ENCODE results near the gene TNFSF8.

The TNFSF8 gene

DNA sequence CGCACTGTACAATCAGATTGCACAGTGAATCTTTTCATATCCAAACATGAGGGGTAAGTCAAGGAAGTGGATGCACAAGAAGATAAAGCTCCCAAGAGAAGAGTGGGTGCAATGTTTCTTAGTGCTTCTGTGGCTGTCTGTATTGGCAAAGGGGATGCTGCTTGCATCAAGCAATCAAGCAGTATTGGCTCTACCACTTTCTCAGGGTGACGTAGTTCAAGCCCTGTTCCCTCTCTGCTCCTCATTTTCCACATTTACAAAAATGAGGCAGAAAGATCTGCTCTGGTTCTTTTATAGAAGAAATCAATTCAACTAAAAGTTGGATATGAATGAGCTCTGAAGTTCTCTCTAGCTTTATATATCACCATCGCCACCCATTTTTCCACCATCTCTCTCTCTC, 2.3 kb downstream of the TNFSF8 start:
- TF ChIP-seq ESRRG (CRISPR knock-in tag; IDR thresholded peaks at IDR 0.05) (no peak), ARNTL (CRISPR knock-in tag; IDR thresholded peaks at IDR 0.05; ENCODE audit: borderline replicate concordance, low read depth) (no peak), TCF4 (CRISPR knock-in tag; IDR thresholded peaks at IDR 0.05; ENCODE audit: borderline replicate concordance) (no peak), ZNF70 (CRISPR knock-in tag; IDR thresholded peaks at IDR 0.05) (no peak), RARB (CRISPR knock-in tag; IDR thresholded peaks at IDR 0.05) (no peak), OSR1 (CRISPR knock-in tag; IDR thresholded peaks at IDR 0.05) (no peak), BACH2 (CRISPR knock-in tag; IDR thresholded peaks at IDR 0.05; ENCODE audit: borderline replicate concordance) (no peak), PPARA (CRISPR knock-in tag; IDR thresholded peaks at IDR 0.05; ENCODE audit: borderline replicate concordance) (no peak), ZNF565 (CRISPR knock-in tag; conservative IDR thresholded peaks at IDR 0.05; ENCODE audit: low read depth) (no peak), SNAI2 (CRISPR knock-in tag; IDR thresholded peaks at IDR 0.05) (no peak), ISL1 (CRISPR knock-in tag; IDR thresholded peaks at IDR 0.05) (no peak), ZFP30 (CRISPR knock-in tag; IDR thresholded peaks at IDR 0.05) (no peak), TOX (CRISPR knock-in tag; IDR thresholded peaks at IDR 0.05; ENCODE audit: borderline replicate concordance) (no peak), GLIS3 (CRISPR knock-in tag; IDR thresholded peaks at IDR 0.05) (no peak), ZFP3 (CRISPR knock-in tag; IDR thresholded peaks at IDR 0.05) (no peak)
- TF ChIP-seq, protein P1, sequence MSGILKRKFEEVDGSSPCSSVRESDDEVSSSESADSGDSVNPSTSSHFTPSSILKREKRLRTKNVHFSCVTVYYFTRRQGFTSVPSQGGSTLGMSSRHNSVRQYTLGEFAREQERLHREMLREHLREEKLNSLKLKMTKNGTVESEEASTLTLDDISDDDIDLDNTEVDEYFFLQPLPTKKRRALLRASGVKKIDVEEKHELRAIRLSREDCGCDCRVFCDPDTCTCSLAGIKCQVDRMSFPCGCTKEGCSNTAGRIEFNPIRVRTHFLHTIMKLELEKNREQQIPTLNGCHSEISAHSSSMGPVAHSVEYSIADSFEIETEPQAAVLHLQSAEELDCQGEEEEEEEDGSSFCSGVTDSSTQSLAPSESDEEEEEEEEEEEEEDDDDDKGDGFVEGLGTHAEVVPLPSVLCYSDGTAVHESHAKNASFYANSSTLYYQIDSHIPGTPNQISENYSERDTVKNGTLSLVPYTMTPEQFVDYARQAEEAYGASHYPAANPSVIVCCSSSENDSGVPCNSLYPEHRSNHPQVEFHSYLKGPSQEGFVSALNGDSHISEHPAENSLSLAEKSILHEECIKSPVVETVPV (CRISPR knock-in tag; IDR thresholded peaks at IDR 0.05): no peak
- TF ChIP-seq, protein P2, sequence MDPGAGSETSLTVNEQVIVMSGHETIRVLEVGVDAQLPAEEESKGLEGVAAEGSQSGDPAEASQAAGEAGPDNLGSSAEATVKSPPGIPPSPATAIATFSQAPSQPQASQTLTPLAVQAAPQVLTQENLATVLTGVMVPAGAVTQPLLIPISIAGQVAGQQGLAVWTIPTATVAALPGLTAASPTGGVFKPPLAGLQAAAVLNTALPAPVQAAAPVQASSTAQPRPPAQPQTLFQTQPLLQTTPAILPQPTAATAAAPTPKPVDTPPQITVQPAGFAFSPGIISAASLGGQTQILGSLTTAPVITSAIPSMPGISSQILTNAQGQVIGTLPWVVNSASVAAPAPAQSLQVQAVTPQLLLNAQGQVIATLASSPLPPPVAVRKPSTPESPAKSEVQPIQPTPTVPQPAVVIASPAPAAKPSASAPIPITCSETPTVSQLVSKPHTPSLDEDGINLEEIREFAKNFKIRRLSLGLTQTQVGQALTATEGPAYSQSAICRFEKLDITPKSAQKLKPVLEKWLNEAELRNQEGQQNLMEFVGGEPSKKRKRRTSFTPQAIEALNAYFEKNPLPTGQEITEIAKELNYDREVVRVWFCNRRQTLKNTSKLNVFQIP (CRISPR knock-in tag; IDR thresholded peaks at IDR 0.05; ENCODE audit: borderline replicate concordance, low read depth): no peak
- TF ChIP-seq, protein P3, sequence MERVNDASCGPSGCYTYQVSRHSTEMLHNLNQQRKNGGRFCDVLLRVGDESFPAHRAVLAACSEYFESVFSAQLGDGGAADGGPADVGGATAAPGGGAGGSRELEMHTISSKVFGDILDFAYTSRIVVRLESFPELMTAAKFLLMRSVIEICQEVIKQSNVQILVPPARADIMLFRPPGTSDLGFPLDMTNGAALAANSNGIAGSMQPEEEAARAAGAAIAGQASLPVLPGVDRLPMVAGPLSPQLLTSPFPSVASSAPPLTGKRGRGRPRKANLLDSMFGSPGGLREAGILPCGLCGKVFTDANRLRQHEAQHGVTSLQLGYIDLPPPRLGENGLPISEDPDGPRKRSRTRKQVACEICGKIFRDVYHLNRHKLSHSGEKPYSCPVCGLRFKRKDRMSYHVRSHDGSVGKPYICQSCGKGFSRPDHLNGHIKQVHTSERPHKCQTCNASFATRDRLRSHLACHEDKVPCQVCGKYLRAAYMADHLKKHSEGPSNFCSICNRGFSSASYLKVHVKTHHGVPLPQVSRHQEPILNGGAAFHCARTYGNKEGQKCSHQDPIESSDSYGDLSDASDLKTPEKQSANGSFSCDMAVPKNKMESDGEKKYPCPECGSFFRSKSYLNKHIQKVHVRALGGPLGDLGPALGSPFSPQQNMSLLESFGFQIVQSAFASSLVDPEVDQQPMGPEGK (CRISPR knock-in tag; IDR thresholded peaks at IDR 0.05; ENCODE audit: borderline replicate concordance): no peak
- TF ChIP-seq, protein P4, sequence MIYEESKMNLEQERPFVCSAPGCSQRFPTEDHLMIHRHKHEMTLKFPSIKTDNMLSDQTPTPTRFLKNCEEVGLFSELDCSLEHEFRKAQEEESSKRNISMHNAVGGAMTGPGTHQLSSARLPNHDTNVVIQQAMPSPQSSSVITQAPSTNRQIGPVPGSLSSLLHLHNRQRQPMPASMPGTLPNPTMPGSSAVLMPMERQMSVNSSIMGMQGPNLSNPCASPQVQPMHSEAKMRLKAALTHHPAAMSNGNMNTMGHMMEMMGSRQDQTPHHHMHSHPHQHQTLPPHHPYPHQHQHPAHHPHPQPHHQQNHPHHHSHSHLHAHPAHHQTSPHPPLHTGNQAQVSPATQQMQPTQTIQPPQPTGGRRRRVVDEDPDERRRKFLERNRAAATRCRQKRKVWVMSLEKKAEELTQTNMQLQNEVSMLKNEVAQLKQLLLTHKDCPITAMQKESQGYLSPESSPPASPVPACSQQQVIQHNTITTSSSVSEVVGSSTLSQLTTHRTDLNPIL (CRISPR knock-in tag; IDR thresholded peaks at IDR 0.05; ENCODE audit: low read depth): no peak
- TF ChIP-seq, protein P5, sequence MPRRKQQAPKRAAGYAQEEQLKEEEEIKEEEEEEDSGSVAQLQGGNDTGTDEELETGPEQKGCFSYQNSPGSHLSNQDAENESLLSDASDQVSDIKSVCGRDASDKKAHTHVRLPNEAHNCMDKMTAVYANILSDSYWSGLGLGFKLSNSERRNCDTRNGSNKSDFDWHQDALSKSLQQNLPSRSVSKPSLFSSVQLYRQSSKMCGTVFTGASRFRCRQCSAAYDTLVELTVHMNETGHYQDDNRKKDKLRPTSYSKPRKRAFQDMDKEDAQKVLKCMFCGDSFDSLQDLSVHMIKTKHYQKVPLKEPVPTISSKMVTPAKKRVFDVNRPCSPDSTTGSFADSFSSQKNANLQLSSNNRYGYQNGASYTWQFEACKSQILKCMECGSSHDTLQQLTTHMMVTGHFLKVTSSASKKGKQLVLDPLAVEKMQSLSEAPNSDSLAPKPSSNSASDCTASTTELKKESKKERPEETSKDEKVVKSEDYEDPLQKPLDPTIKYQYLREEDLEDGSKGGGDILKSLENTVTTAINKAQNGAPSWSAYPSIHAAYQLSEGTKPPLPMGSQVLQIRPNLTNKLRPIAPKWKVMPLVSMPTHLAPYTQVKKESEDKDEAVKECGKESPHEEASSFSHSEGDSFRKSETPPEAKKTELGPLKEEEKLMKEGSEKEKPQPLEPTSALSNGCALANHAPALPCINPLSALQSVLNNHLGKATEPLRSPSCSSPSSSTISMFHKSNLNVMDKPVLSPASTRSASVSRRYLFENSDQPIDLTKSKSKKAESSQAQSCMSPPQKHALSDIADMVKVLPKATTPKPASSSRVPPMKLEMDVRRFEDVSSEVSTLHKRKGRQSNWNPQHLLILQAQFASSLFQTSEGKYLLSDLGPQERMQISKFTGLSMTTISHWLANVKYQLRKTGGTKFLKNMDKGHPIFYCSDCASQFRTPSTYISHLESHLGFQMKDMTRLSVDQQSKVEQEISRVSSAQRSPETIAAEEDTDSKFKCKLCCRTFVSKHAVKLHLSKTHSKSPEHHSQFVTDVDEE (CRISPR knock-in tag; IDR thresholded peaks at IDR 0.05): no peak
- no peak for ATAC-seq

DNA sequence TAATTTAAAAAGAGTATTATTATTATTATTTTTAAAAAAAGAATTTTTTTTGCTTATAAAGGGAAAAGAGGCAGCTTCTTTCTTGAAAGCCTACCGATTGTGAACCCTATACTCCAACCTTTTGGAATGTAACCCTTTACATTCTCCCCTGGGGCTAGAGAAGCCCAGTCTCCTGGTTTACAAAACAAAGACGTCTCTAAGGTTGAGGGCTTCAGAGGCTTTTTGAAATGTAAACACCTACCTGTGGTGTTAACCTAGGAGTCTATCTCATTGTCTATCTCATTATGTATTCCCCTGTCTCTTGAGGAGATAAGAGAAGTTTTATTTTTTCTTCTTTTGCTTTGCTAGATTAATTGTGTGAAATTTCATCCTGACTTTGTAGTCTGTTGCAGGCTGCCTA, 4.7 kb downstream of the TNFSF8 start:
- TF ChIP-seq ISL1 (CRISPR knock-in tag; IDR thresholded peaks at IDR 0.05) (no peak), ZNF565 (CRISPR knock-in tag; conservative IDR thresholded peaks at IDR 0.05; ENCODE audit: low read depth) (no peak), TOX (CRISPR knock-in tag; IDR thresholded peaks at IDR 0.05; ENCODE audit: borderline replicate concordance) (no peak), ZC3H10 (CRISPR knock-in tag; IDR thresholded peaks at IDR 0.05) (no peak), ZNF70 (CRISPR knock-in tag; IDR thresholded peaks at IDR 0.05) (no peak), CSDC2 (CRISPR knock-in tag; IDR thresholded peaks at IDR 0.05) (no peak), ZFP3 (CRISPR knock-in tag; IDR thresholded peaks at IDR 0.05) (no peak), BACH2 (CRISPR knock-in tag; IDR thresholded peaks at IDR 0.05; ENCODE audit: borderline replicate concordance) (no peak), ESRRG (CRISPR knock-in tag; IDR thresholded peaks at IDR 0.05) (no peak), TCF4 (CRISPR knock-in tag; IDR thresholded peaks at IDR 0.05; ENCODE audit: borderline replicate concordance) (no peak), ZNF8 (CRISPR knock-in tag; IDR thresholded peaks at IDR 0.05) (no peak), ARNTL (CRISPR knock-in tag; IDR thresholded peaks at IDR 0.05; ENCODE audit: borderline replicate concordance, low read depth) (no peak)
- TF ChIP-seq, protein P3 (CRISPR knock-in tag; IDR thresholded peaks at IDR 0.05; ENCODE audit: borderline replicate concordance): no peak
- TF ChIP-seq, protein P5 (CRISPR knock-in tag; IDR thresholded peaks at IDR 0.05): no peak
- no peak for ATAC-seq
